Small intestine (tissue), 16 donors: ENCODE data around the gene SYT4. TPM values are rescaled to one million over a fixed set of nuclear protein-coding genes. Genes with fewer than 3 reads are reported as not detected.
"Not testable (repeated sequence)": the region's sequence is repeated elsewhere in the genome, so short reads cannot be mapped to it uniquely, and the experiment has no call there.

Experiments used
- DNase-seq, 2 donors: peaks; one replicate each; pipeline versions ENCODE4 v3.0.0 to v3.0.0-alpha.2; 2013
- FAIRE-seq: peaks from 2 replicates; lab custom pipeline; 2012; peaks lifted over from hg19 to GRCh38; lab: Jason Lieb, UNC
- H3K27ac ChIP-seq, 3 donors: one replicate each; pipeline ENCODE4 v1.5.1; 2013; ENCODE audit warnings: low read length in 2 of 3, mild to moderate bottlenecking in 2 of 3, control low read depth in 1 of 3, inconsistent platforms in 1 of 3, low read depth in 1 of 3, moderate library complexity in 1 of 3
- H3K27me3 ChIP-seq, 3 donors: one replicate each; pipeline ENCODE4 v1.6.1; 2013; ENCODE audit warnings: low read length in 3 of 3, inconsistent platforms in 1 of 3; ENCODE audit not compliant: control insufficient read depth in 3 of 3, insufficient read depth in 3 of 3
- H3K36me3 ChIP-seq, 3 donors: one replicate each; pipeline ENCODE4 v1.6.1; 2013; ENCODE audit warnings: low read length in 3 of 3, inconsistent platforms in 1 of 3, low read depth in 1 of 3, mild to moderate bottlenecking in 1 of 3, moderate library complexity in 1 of 3; ENCODE audit not compliant: control insufficient read depth in 3 of 3, insufficient read depth in 2 of 3
- H3K4me1 ChIP-seq, 3 donors: one replicate each; pipeline ENCODE4 v1.6.1; 2013; ENCODE audit warnings: low read length in 2 of 3, inconsistent platforms in 1 of 3, low read depth in 1 of 3, mild to moderate bottlenecking in 1 of 3, moderate library complexity in 1 of 3; ENCODE audit not compliant: control insufficient read depth in 3 of 3, insufficient read depth in 2 of 3
- H3K4me3 ChIP-seq, 3 donors: one replicate each; pipeline ENCODE4 v1.5.1; 2013; ENCODE audit warnings: low read length in 3 of 3, control low read depth in 1 of 3, inconsistent platforms in 1 of 3, low read depth in 1 of 3, mild to moderate bottlenecking in 1 of 3, moderate library complexity in 1 of 3
- H3K9me3 ChIP-seq, 2 donors: one replicate each; pipeline ENCODE4 v1.6.1; 2013; ENCODE audit warnings: low read depth in 1 of 2, low read length in 1 of 2; ENCODE audit not compliant: control insufficient read depth in 2 of 2, insufficient read depth in 1 of 2
- WGBS, 3 donors: extraction: QIAGEN DNeasy Blood & Tissue Kit; methylation state at CpG; one replicate each; pipeline ENCODE4 v1.1.7; 2013; 5-methylcytosine and 5-hydroxymethylcytosine counted together
- long read RNA-seq, 10 donors: transcript quantifications; one replicate each; lab custom pipeline, GENCODE V29; 2026
- polyA plus RNA-seq, 4 donors: library from polyadenylated mRNA; stranded (reverse) in 3 of 4; unstranded in 1 of 4; fragments of 200-250 nt in 3 of 4; fragments of 120-200 nt in 1 of 4; gene quantifications; one replicate each; pipeline versions ENCODE4 v1.2.1 to v1.2.3, GENCODE V29; 2013
- donor health status: healthy with polysubstance abuse.
- donor health status: control.
- donor health status: control.
- donor health status: Bipolar disorder and iron deficiency.
- donor health status: healthy.

The SYT4 gene, protein sequence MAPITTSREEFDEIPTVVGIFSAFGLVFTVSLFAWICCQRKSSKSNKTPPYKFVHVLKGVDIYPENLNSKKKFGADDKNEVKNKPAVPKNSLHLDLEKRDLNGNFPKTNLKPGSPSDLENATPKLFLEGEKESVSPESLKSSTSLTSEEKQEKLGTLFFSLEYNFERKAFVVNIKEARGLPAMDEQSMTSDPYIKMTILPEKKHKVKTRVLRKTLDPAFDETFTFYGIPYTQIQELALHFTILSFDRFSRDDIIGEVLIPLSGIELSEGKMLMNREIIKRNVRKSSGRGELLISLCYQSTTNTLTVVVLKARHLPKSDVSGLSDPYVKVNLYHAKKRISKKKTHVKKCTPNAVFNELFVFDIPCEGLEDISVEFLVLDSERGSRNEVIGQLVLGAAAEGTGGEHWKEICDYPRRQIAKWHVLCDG
- polyA plus RNA-seq = 1 to 10 TPM in 2 of 4 donors, not detected in 2; 1.7 to 2.3 TPM
- long read RNA-seq, donor 1 = 0 reads
- long read RNA-seq, donor 2, full-length matches to known transcripts = 1 of 1 reads
- long read RNA-seq, donor 2, partial matches to known transcripts = 0 of 1 reads
- long read RNA-seq, donor 2, other reads (novel, unspliced or antisense) = 0 of 1 reads
- long read RNA-seq, donor 3, partial matches to known transcripts = 0 of 1 reads
- long read RNA-seq, donor 3, other reads (novel, unspliced or antisense) = 0 of 1 reads
- long read RNA-seq, donor 4 = 0 reads
- long read RNA-seq, donor 5 = 0 reads
- long read RNA-seq, donor 6 = 0 reads
- long read RNA-seq, donor 7, full-length matches to known transcripts = 1 of 1 reads
- long read RNA-seq, donor 7, partial matches to known transcripts = 0 of 1 reads
- long read RNA-seq, donor 7, other reads (novel, unspliced or antisense) = 0 of 1 reads
- long read RNA-seq, donor 8 = 0 reads
- long read RNA-seq, donor 9, full-length matches to known transcripts = 2 of 2 reads
- long read RNA-seq, donor 9, partial matches to known transcripts = 0 of 2 reads
- long read RNA-seq, donor 9, other reads (novel, unspliced or antisense) = 0 of 2 reads
- long read RNA-seq, donor 10, full-length matches to known transcripts = 5 of 5 reads
- long read RNA-seq, donor 10, partial matches to known transcripts = 0 of 5 reads
- long read RNA-seq, donor 10, other reads (novel, unspliced or antisense) = 0 of 5 reads

GRCh38 chr18:43277164-43277600 lies at the start of gene SYT4:
SYT4 (minus strand) TSS chr18:43277490; CDS start chr18:43277281, 209 bp downstream.
- DNase-seq = peak in 1 of 2 donors; percentile 50
- Histone ChIP-seq H3K36me3 (no peaks in the 10 kb centered on the region), H3K4me3 (peak within 1 kb of the TSS in 1 of 3 donors; percentile 9), H3K9me3 (no peaks in the 10 kb centered on the region), H3K27me3 (peaks cover 0 to 7% (median 0%) of the 10 kb centered on the region in 3 donors), H3K27ac (no peak within 1 kb of the TSS), H3K4me1 (no peaks in the 10 kb centered on the region)
- FAIRE-seq = no peak
- 3 to 11% (median 9%) methylated on average over 20 of the region's 20 CpGs for WGBS, 3 donors

- no peak for DNase-seq
- WGBS, 3 donors = 77 to 92% (median 90%) methylated on average over 1 of the region's 1 CpG
- no peak overlapping the region for H3K4me3 ChIP-seq
- no peaks in the 10 kb centered on the region for H3K36me3 ChIP-seq
- no peak for FAIRE-seq
- H3K27me3 ChIP-seq = no peaks in the 10 kb centered on the region
- no peaks in the 10 kb centered on the region for H3K4me1 ChIP-seq
- no peak overlapping the region for H3K27ac ChIP-seq
- H3K9me3 ChIP-seq = no peaks in the 10 kb centered on the region
Observed at GRCh38 chr18:43322132-43322531, 44.8 kb upstream of the SYT4 start.

GRCh38 chr18:43314941-43315340 lies 37.7 kb upstream of the SYT4 start:
- FAIRE-seq (no peak), DNase-seq (no peak)
- H3K36me3 ChIP-seq = no peaks in the 10 kb centered on the region
- no peak overlapping the region for H3K27ac ChIP-seq
- no peaks in the 10 kb centered on the region for H3K4me1 ChIP-seq
- H3K27me3 ChIP-seq = no peaks in the 10 kb centered on the region
- no peak overlapping the region for H3K4me3 ChIP-seq
- H3K9me3 ChIP-seq = no peaks in the 10 kb centered on the region
- 70 to 73% (median 73%) methylated on average over 3 of the region's 3 CpGs for WGBS, 3 donors

- DNase-seq = no peak
- Histone ChIP-seq H3K4me1 (no peaks in the 10 kb centered on the region), H3K27me3 (no peaks in the 10 kb centered on the region), H3K36me3 (no peaks in the 10 kb centered on the region), H3K27ac (no peak overlapping the region), H3K9me3 (no peaks in the 10 kb centered on the region), H3K4me3 (no peak overlapping the region)
- WGBS, 3 donors = 73 to 91% (median 90%) methylated on average over 1 of the region's 1 CpG
- no peak for FAIRE-seq
Observed at GRCh38 chr18:43312891-43313290, 35.6 kb upstream of the SYT4 start.

GRCh38 chr18:43310239-43310638 lies 32.9 kb upstream of the SYT4 start:
- Histone ChIP-seq H3K27me3 (no peaks in the 10 kb centered on the region), H3K36me3 (no peaks in the 10 kb centered on the region), H3K4me3 (no peak overlapping the region), H3K27ac (no peak overlapping the region), H3K4me1 (no peaks in the 10 kb centered on the region), H3K9me3 (no peaks in the 10 kb centered on the region)
- FAIRE-seq (no peak), DNase-seq (no peak)
- WGBS, 3 donors = 23 to 56% (median 39%) methylated on average over 1 of the region's 1 CpG

DNA sequence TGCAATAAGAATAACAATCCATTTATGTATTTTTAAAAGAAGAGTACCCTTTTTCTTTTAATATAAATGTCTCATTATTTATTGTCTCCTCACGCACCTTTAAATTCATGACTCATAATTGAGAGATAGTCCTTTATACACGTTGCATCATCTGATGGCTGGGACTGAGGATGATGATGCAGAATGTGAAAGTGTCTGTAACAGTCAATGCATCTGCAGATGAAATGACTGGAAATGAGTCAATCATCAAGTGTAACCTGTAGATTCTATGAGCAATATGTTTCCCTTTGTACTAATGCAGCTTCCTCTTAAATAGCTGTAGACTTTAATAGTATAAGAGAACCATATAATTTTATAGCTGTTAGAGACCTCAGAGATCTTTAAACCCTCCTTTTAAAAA lies 26.1 kb upstream of the SYT4 start:
- Histone ChIP-seq H3K4me3 (no peak overlapping the region), H3K9me3 (no peaks in the 10 kb centered on the region), H3K27ac (no peak overlapping the region), H3K36me3 (no peaks in the 10 kb centered on the region), H3K27me3 (no peaks in the 10 kb centered on the region), H3K4me1 (no peaks in the 10 kb centered on the region)
- WGBS, 3 donors = 45 to 72% (median 50%) methylated on average over 2 of the region's 2 CpGs
- DNase-seq (no peak), FAIRE-seq (no peak)

DNA sequence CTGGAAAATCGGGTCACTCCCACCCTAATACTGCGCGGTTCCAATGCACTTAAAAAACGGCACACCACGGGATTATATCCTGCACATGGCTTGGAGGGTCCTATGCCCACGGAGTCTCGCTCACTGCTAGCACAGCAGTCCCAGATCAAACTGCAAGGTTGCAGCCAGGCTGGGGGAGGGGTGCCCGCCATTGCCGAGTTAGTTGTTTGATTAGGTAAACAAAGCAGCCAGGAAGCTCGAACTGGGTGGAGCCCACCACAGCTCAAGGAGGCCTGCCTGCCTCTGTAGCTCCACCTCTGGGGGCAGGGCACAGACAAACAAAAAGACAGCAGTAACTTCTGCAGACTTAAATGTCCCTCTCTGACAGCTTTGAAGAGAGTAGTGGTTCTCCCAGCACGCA lies 8.9 kb upstream of the SYT4 start:
- not testable (repeated sequence) for H3K36me3 ChIP-seq, H3K27ac ChIP-seq, H3K27me3 ChIP-seq, H3K4me1 ChIP-seq, FAIRE-seq, H3K4me3 ChIP-seq, H3K9me3 ChIP-seq, DNase-seq
- 71 to 75% (median 71%) methylated on average over 10 to 11 of the region's 11 CpGs for WGBS, 3 donors

DNA sequence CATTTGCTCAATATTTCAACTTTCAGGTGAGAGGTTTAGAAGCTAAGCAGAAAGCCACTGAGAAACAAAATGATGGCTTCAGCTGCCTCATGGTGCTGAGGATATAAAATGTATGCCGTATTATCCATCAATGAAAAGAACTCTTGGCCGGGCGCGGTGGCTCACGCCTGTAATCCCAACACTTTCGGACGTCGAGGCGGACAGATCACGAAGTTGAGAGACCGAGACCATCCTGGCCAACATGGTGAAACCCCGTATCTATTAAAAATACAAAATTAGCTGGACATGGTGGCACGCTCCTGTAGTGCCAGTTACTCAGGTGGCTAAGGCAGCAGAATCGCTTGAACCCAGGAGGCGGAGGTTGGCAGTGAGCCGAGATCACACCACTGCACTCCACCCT lies 6.0 kb upstream of the SYT4 start:
- Histone ChIP-seq H3K27me3 (no peaks in the 10 kb centered on the region), H3K36me3 (no peaks in the 10 kb centered on the region), H3K4me3 (no peak overlapping the region), H3K9me3 (no peaks in the 10 kb centered on the region), H3K4me1 (no peaks in the 10 kb centered on the region), H3K27ac (no peak overlapping the region)
- 91 to 94% (median 91%) methylated on average over 16 of the region's 16 CpGs for WGBS, 3 donors
- DNase-seq (no peak), FAIRE-seq (no peak)
